ENCODE measurements around the gene APOC3. TPM values are rescaled to one million over a fixed set of nuclear protein-coding genes. Genes with fewer than 3 reads are reported as not detected.

APOC3 gene
- total RNA-seq, 1 experiment from 2014 or later: not detected

- Mint-ChIP-seq H3K36me3 (ENCODE audit: insufficient read depth in 1 of 3, low read depth in 3 of 3) (peaks cover 10 to 53% (median 49%) of the 10 kb centered on the region in 3 experiments; a peak in 6 of 7 replicates), H3K27me3 (ENCODE audit: low read depth) (no peaks in the 10 kb centered on the region), H3K4me3 (no peak overlapping the region), H3K9me3 (no peaks in the 10 kb centered on the region), H3K27ac (peak overlapping the region in 1 of 3 experiments; percentile 46; a peak in 1 of 7 replicates), H3K4me1 (no peaks in the 10 kb centered on the region)
- H3K4me1 ChIP-seq (ENCODE audit: insufficient read depth, low read length): no peaks in the 10 kb centered on the region
- no peak overlapping the region for H2AK5ac ChIP-seq (ENCODE audit: insufficient read length, low read length)
- H3K56ac ChIP-seq (ENCODE audit: insufficient read length, low read depth, low read length): no peak overlapping the region
- WGBS (ENCODE audit: extremely low coverage, insufficient read length, low lambda C conversion rate): no CpG with 5 or more reads among the region's 4 CpGs
- no peak overlapping the region for H3T11ph ChIP-seq (ENCODE audit: low read length)
- no peaks in the 10 kb centered on the region for H3K79me2 ChIP-seq (ENCODE audit: insufficient read depth, low read length)
- no peaks in the 10 kb centered on the region for H3K79me1 ChIP-seq (ENCODE audit: insufficient read depth, low read depth, low read length, poor library complexity, severe bottlenecking)
- H2BK12ac ChIP-seq (ENCODE audit: insufficient read length, low read depth, low read length): no peak overlapping the region
- H3K4me2 ChIP-seq (ENCODE audit: insufficient read depth, insufficient read length, low read length): no peak overlapping the region
- H3K9me3 ChIP-seq (ENCODE audit: control insufficient read depth, low read depth, low read length): no peaks in the 10 kb centered on the region
- H2BK5ac ChIP-seq (ENCODE audit: insufficient read length, low read length): no peak overlapping the region
- no peak overlapping the region for H3K14ac ChIP-seq (ENCODE audit: insufficient read depth, low read length)
- no peak overlapping the region for H4K5ac ChIP-seq (ENCODE audit: insufficient read length, low read depth, low read length)
- no peak overlapping the region for H4K8ac ChIP-seq (replicated peaks; ENCODE audit: insufficient read length, low read depth, low read length)
- no peaks in the 10 kb centered on the region for H3K23me2 ChIP-seq (ENCODE audit: insufficient read length, low read depth, low read length, poor library complexity, severe bottlenecking)
- H2BK20ac ChIP-seq (ENCODE audit: low read depth, low read length, poor library complexity, severe bottlenecking): no peak overlapping the region
- H2BK120ac ChIP-seq (ENCODE audit: low read depth, low read length, poor library complexity, severe bottlenecking): no peak overlapping the region
- H3K9ac ChIP-seq (ENCODE audit: extremely low read depth, insufficient read length, low read length): no peak overlapping the region
- H4K20me1 ChIP-seq (ENCODE audit: control insufficient read depth, insufficient read depth, insufficient read length): no peaks in the 10 kb centered on the region
- no peak overlapping the region for H2BK15ac ChIP-seq (ENCODE audit: low read depth, low read length)
- no peak for TF ChIP-seq CTCF (conservative IDR thresholded peaks at IDR 0.05)
- DNase-seq: no peak
- no peak overlapping the region for H3K27ac ChIP-seq (ENCODE audit: insufficient read length, low read depth, low read length)
- no peak overlapping the region for H3K18ac ChIP-seq (ENCODE audit: insufficient read length, low read depth, low read length)
- no peak overlapping the region for H4K91ac ChIP-seq (ENCODE audit: insufficient read length, low read depth, low read length)
- no peak overlapping the region for H3K4ac ChIP-seq (ENCODE audit: low read depth, low read length)
- no peaks in the 10 kb centered on the region for H3K27me3 ChIP-seq (ENCODE audit: insufficient read depth, low read length)
- no peak overlapping the region for H3K23ac ChIP-seq (ENCODE audit: insufficient read length, low read depth, low read length)
- no peak overlapping the region for H2AFZ ChIP-seq (ENCODE audit: low read length)
Observed at GRCh38 chr11:116847612-116848011, 17.9 kb downstream of the APOC3 start.
